Mesendoderm (in vitro differentiated cells): ENCODE measurements around the gene DGKB.
A peak's percentile ranks its signal among the peaks of the same experiment; 100 is the strongest.

Source experiments
- DNase-seq: peaks from one replicate; pipeline ENCODE4 v3.0.0; 2013
- H2AK5ac ChIP-seq: 2 replicates; pipeline ENCODE4 v1.6.1; 2013; ENCODE audit warnings: low read length, inconsistent platforms
- H2BK120ac ChIP-seq: 2 replicates; pipeline ENCODE4 v1.6.1; 2013; ENCODE audit warnings: low read depth, mild to moderate bottlenecking, low read length, moderate library complexity, mixed read lengths
- H2BK15ac ChIP-seq: replicated peaks from 2 replicates; pipeline ENCODE4 v1.6.1; 2013; ENCODE audit warnings: low read depth, mild to moderate bottlenecking, moderate library complexity
- H2BK5ac ChIP-seq: 2 replicates; pipeline ENCODE4 v1.6.1; 2013; ENCODE audit warnings: low read length, inconsistent platforms
- H3K18ac ChIP-seq: 2 replicates; pipeline ENCODE4 v1.6.1; 2013; ENCODE audit warnings: mild to moderate bottlenecking, low read length, mixed read lengths
- H3K23ac ChIP-seq: one replicate; pipeline ENCODE4 v1.6.1; 2013; ENCODE audit warnings: low read length
- H3K27ac ChIP-seq: 2 replicates; pipeline ENCODE4 v1.5.1; 2013; ENCODE audit warnings: low read depth, mild to moderate bottlenecking, inconsistent platforms, low read length, moderate library complexity
- H3K27me3 ChIP-seq: 2 replicates; pipeline ENCODE4 v1.6.1; 2013; ENCODE audit warnings: low read length, control low read depth, mild to moderate bottlenecking, inconsistent platforms; ENCODE audit not compliant: insufficient read depth, poor library complexity
- H3K36me3 ChIP-seq: 2 replicates; pipeline ENCODE4 v1.6.1; 2013; ENCODE audit warnings: low read length, inconsistent platforms; ENCODE audit not compliant: control insufficient read depth, insufficient read depth
- H3K4ac ChIP-seq: one replicate; pipeline ENCODE4 v1.6.1; 2013; ENCODE audit warnings: low read depth, mild to moderate bottlenecking, low read length, moderate library complexity
- H3K4me1 ChIP-seq: 2 replicates; pipeline ENCODE4 v1.6.1; 2013; ENCODE audit warnings: low read depth, low read length, inconsistent platforms; ENCODE audit not compliant: control insufficient read depth
- H3K4me2 ChIP-seq: 2 replicates; pipeline ENCODE4 v1.6.1; 2013; ENCODE audit warnings: low read length
- H3K4me3 ChIP-seq: 2 replicates; pipeline ENCODE4 v1.5.1; 2013; ENCODE audit warnings: mild to moderate bottlenecking, low read length
- H3K56ac ChIP-seq: one replicate; pipeline ENCODE4 v1.6.1; 2013; ENCODE audit warnings: low read length
- H3K79me1 ChIP-seq: 2 replicates; pipeline ENCODE4 v1.6.1; 2013; ENCODE audit warnings: low read length, inconsistent platforms
- H3K79me2 ChIP-seq: 2 replicates; pipeline ENCODE4 v1.6.1; 2013; ENCODE audit warnings: mild to moderate bottlenecking, low read length; ENCODE audit not compliant: control insufficient read depth, insufficient read depth
- H3K9ac ChIP-seq: 2 replicates; pipeline ENCODE4 v1.6.1; 2013; ENCODE audit warnings: low read length, inconsistent platforms
- H4K5ac ChIP-seq: one replicate; pipeline ENCODE4 v1.6.1; 2013; ENCODE audit warnings: low read length
- H4K8ac ChIP-seq: one replicate; pipeline ENCODE4 v1.6.1; 2013; ENCODE audit warnings: low read depth, mild to moderate bottlenecking, control low read depth, low read length, moderate library complexity
- WGBS: extraction: QIAGEN DNeasy Blood & Tissue Kit; methylation state at CpG from one replicate; pipeline ENCODE4 v1.1.7; 2013; ENCODE audit warnings: low lambda C conversion rate, missing lambda C conversion rate; ENCODE audit not compliant: insufficient coverage; ENCODE audit errors: extremely low coverage; 5-methylcytosine and 5-hydroxymethylcytosine counted together

Gene DGKB

DNA sequence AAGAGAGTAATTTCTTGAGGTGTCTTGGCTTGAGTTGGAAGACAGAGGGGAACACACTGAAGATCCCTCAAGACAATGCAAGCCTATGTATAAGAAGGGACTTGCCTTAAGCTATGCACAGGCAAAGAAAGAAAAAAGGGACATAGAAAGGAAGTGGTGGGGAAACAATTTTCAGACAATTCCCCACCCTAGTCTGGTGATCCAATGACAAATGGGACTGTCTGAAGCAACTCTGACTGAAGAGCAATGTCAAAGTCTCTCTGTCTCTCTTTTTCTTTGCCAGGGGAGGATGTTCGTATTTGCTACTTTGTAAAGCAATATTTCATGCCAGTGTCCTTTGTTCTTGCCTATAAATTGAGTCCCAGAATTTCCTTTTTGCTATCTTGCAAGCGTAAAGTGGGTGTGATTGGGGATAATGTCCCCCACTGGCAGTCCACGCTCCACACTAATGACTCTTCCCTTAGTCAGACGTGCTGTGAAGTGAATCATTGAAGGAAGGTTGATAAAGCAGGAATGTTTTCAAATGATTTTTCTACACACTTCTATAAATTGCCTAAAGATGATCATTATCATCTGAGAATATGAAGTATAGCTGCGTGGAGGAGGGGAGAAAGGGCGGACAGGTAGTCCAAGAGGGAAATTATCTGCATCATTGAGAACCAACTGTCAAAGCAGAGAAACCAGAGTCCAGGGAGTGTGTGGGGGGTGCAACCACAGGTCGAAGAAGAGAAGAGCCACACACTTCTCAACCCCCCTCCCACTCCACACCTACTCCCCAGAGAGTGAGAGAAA lies 669.3 kb downstream of the DGKB start:
- no peak overlapping the region for H3K9ac ChIP-seq
- H2AK5ac ChIP-seq: no peak overlapping the region
- no peak overlapping the region for H3K4me3 ChIP-seq
- no peak overlapping the region for H4K5ac ChIP-seq
- no peak overlapping the region for H3K23ac ChIP-seq
- WGBS: no CpG with 5 or more reads among the region's 7 CpGs
- H3K56ac ChIP-seq: no peak overlapping the region
- no peak overlapping the region for H2BK5ac ChIP-seq
- no peak overlapping the region for H2BK15ac ChIP-seq
- H3K18ac ChIP-seq: no peak overlapping the region
- H3K4me2 ChIP-seq: no peak overlapping the region
- no peaks in the 10 kb centered on the region for H3K79me2 ChIP-seq
- H3K4ac ChIP-seq: no peak overlapping the region
- H3K36me3 ChIP-seq: no peaks in the 10 kb centered on the region
- peaks cover 4% of the 10 kb centered on the region for H3K4me1 ChIP-seq
- H4K8ac ChIP-seq: no peak overlapping the region
- peak; percentile 33 for DNase-seq
- no peak overlapping the region for H3K27ac ChIP-seq
- H3K79me1 ChIP-seq: no peaks in the 10 kb centered on the region
- H2BK120ac ChIP-seq: no peak overlapping the region
- H3K27me3 ChIP-seq: no peaks in the 10 kb centered on the region

DNA sequence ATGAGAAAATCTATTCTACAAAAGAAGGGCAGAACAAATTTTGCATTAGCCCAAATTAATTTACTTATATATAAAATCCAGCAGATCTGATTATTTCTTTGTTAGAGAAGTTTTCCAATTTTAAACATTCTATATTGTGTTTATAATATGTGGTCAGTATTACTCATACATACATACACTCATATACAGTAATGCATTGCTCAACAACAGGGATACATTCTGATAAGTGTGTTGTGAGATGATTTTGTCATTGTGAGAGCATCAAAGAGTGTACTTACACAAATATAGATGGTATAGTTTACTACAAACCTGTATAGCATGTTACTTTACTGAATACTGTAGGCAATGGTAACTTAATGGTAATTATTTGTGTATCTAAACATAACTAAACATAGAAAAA lies 673.5 kb downstream of the DGKB start:
- H3K4me1 ChIP-seq: peaks cover 4% of the 10 kb centered on the region
- H3K56ac ChIP-seq: no peak overlapping the region
- H3K4ac ChIP-seq: no peak overlapping the region
- H3K36me3 ChIP-seq: no peaks in the 10 kb centered on the region
- no peak overlapping the region for H2AK5ac ChIP-seq
- no peaks in the 10 kb centered on the region for H3K79me2 ChIP-seq
- no peak overlapping the region for H3K23ac ChIP-seq
- H2BK5ac ChIP-seq: no peak overlapping the region
- no peak overlapping the region for H4K8ac ChIP-seq
- no peak overlapping the region for H2BK15ac ChIP-seq
- H3K9ac ChIP-seq: no peak overlapping the region
- H4K5ac ChIP-seq: no peak overlapping the region
- no peak overlapping the region for H3K4me2 ChIP-seq
- H3K79me1 ChIP-seq: no peaks in the 10 kb centered on the region
- H2BK120ac ChIP-seq: no peak overlapping the region
- no peak for DNase-seq
- H3K27ac ChIP-seq: no peak overlapping the region
- no peak overlapping the region for H3K18ac ChIP-seq
- H3K4me3 ChIP-seq: no peak overlapping the region
- H3K27me3 ChIP-seq: no peaks in the 10 kb centered on the region

- Histone ChIP-seq H3K27ac (no peak overlapping the region), H3K4me3 (no peak overlapping the region), H3K27me3 (no peaks in the 10 kb centered on the region), H3K79me2 (no peaks in the 10 kb centered on the region), H3K4ac (no peak overlapping the region), H2BK120ac (no peak overlapping the region), H3K36me3 (no peaks in the 10 kb centered on the region), H3K18ac (no peak overlapping the region), H3K4me2 (no peak overlapping the region), H4K5ac (no peak overlapping the region), H2BK5ac (no peak overlapping the region), H3K79me1 (no peaks in the 10 kb centered on the region), H2AK5ac (no peak overlapping the region), H3K23ac (no peak overlapping the region), H3K56ac (no peak overlapping the region), H4K8ac (no peak overlapping the region), H3K4me1 (peaks cover 4% of the 10 kb centered on the region), H3K9ac (no peak overlapping the region), H2BK15ac (no peak overlapping the region)
- no peak for DNase-seq
- WGBS: no CpG with 5 or more reads among the region's 4 CpGs
These were observed 674.2 kb downstream of the DGKB start for GRCh38 chr7:14228341-14228740.

DNA sequence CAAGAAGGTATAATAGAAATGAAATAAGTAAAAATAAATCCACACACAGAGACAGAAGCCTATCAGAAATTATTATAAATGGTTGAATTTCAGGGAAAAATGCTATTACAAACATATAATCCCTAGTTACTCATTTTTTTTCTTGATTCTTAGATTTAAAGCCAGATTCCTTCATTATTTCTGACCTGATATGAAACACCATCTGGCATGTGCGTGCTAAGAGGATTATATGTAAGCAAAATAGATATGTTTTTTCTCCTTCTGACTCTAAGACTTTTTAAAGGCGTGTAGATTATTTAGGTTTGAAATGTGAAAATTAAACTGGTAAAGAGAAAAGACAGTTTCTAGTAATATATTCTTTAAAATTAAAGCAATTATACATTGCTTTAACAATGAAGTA lies 676.4 kb downstream of the DGKB start:
- Histone ChIP-seq H3K4me3 (no peak overlapping the region), H3K27ac (no peak overlapping the region), H3K36me3 (no peaks in the 10 kb centered on the region), H4K8ac (no peak overlapping the region), H3K56ac (no peak overlapping the region), H4K5ac (no peak overlapping the region), H3K4me1 (no peaks in the 10 kb centered on the region), H3K27me3 (no peaks in the 10 kb centered on the region), H3K79me1 (no peaks in the 10 kb centered on the region), H2BK15ac (no peak overlapping the region), H3K4ac (no peak overlapping the region), H3K9ac (no peak overlapping the region), H3K79me2 (no peaks in the 10 kb centered on the region), H2AK5ac (no peak overlapping the region), H2BK5ac (no peak overlapping the region), H2BK120ac (no peak overlapping the region), H3K23ac (no peak overlapping the region), H3K18ac (no peak overlapping the region), H3K4me2 (no peak overlapping the region)
- DNase-seq: no peak
- 100% methylated on average over 1 of the region's 2 CpGs for WGBS

DNA sequence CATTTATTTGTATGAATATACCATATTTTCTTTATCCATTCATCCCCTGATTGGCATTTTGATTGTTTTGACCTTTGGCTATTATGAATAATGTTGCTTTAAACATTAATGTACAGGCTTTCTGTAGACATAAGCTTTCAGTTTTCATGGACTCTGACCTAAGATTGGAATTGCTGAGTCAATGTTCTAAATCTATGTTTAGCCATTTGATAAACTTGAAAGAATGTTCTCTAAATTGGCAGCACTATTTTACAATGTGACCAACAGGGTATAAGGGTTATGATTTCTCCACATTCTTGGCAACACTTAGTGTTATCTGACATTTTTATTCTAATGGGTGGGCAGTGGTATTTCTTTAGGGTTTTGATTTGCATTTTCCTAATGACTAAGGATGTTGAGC lies 683.4 kb downstream of the DGKB start:
- H3K18ac ChIP-seq: no peak overlapping the region
- no peaks in the 10 kb centered on the region for H3K27me3 ChIP-seq
- no peak overlapping the region for H3K4me3 ChIP-seq
- H3K36me3 ChIP-seq: no peaks in the 10 kb centered on the region
- H2BK5ac ChIP-seq: no peak overlapping the region
- DNase-seq: no peak
- no peak overlapping the region for H2AK5ac ChIP-seq
- H3K23ac ChIP-seq: no peak overlapping the region
- H3K9ac ChIP-seq: no peak overlapping the region
- no peak overlapping the region for H3K4me2 ChIP-seq
- no peak overlapping the region for H3K4ac ChIP-seq
- no peak overlapping the region for H4K5ac ChIP-seq
- no peak overlapping the region for H3K56ac ChIP-seq
- no peak overlapping the region for H2BK15ac ChIP-seq
- no peak overlapping the region for H3K27ac ChIP-seq
- no peaks in the 10 kb centered on the region for H3K79me2 ChIP-seq
- H3K79me1 ChIP-seq: no peaks in the 10 kb centered on the region
- no peak overlapping the region for H2BK120ac ChIP-seq
- no peak overlapping the region for H4K8ac ChIP-seq
- H3K4me1 ChIP-seq: no peaks in the 10 kb centered on the region

DNA sequence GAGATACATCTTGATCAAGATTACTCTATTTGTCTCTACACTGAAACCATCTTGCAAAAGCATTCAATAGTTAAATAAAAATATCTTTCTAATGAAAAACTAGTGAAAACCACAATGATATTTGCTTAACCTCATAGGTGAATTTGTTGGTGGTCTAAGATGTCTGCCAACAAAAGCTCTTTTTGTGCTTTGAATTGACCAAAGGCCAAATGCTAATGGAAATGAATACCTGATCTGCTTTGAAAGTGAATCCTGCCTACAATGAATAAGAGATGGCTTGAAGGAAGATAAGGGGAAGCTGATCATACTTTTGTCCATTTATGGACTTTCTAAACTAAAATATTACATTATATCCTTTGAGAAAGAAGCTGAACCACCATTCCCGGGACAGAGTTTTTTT lies 684.2 kb downstream of the DGKB start:
- Histone ChIP-seq H3K4ac (no peak overlapping the region), H2BK120ac (no peak overlapping the region), H3K79me1 (no peaks in the 10 kb centered on the region), H3K56ac (no peak overlapping the region), H4K5ac (no peak overlapping the region), H3K4me2 (no peak overlapping the region), H2BK5ac (no peak overlapping the region), H3K4me1 (no peaks in the 10 kb centered on the region), H3K18ac (no peak overlapping the region), H3K27ac (no peak overlapping the region), H3K79me2 (no peaks in the 10 kb centered on the region), H2AK5ac (no peak overlapping the region), H3K4me3 (no peak overlapping the region), H3K23ac (no peak overlapping the region), H3K9ac (no peak overlapping the region), H3K27me3 (no peaks in the 10 kb centered on the region), H4K8ac (no peak overlapping the region), H3K36me3 (no peaks in the 10 kb centered on the region), H2BK15ac (no peak overlapping the region)
- no peak for DNase-seq
- WGBS: no CpG with 5 or more reads among the region's 1 CpG
